Parathyroid adenoma (tissue), 2 donors: ENCODE results near the gene CCBE1.

ENCODE experiments used
- H2AFZ ChIP-seq: fragments of 300-600 bp; sonication (generic); one replicate; pipeline ENCODE4 v1.7.0; 2017; ENCODE audit warnings: antibody characterized with exemption, mild to moderate bottlenecking
- H3K27ac ChIP-seq: fragments of 300-600 bp; sonication (generic); one replicate; pipeline ENCODE4 v1.7.0; 2017
- H3K27me3 ChIP-seq: fragments of 300-600 bp; sonication (generic); one replicate; pipeline ENCODE4 v1.7.0; 2017; ENCODE audit warnings: low read length; ENCODE audit not compliant: control insufficient read depth, insufficient read depth
- H3K36me3 ChIP-seq: fragments of 300-600 bp; sonication (generic); one replicate; pipeline ENCODE4 v1.7.0; 2017; ENCODE audit warnings: low read length; ENCODE audit not compliant: control insufficient read depth, insufficient read depth
- H3K4me1 ChIP-seq: fragments of 300-600 bp; sonication (generic); one replicate; pipeline ENCODE4 v1.7.0; 2017; ENCODE audit warnings: control low read depth
- H3K4me2 ChIP-seq: fragments of 300-600 bp; sonication (generic); one replicate; pipeline ENCODE4 v1.7.0; 2017; ENCODE audit warnings: low read length
- H3K4me3 ChIP-seq: fragments of 300-600 bp; sonication (generic); one replicate; pipeline ENCODE4 v1.7.0; 2017; ENCODE audit warnings: low read depth, low read length
- H3K79me2 ChIP-seq: fragments of 300-600 bp; sonication (generic); one replicate; pipeline ENCODE4 v1.7.0; 2017; ENCODE audit warnings: control low read depth
- H3K9ac ChIP-seq: fragments of 300-600 bp; sonication (generic); one replicate; pipeline ENCODE4 v1.7.0; 2017; ENCODE audit warnings: mild to moderate bottlenecking
- H3K9me3 ChIP-seq: fragments of 300-600 bp; sonication (generic); one replicate; pipeline ENCODE4 v1.7.0; 2017; ENCODE audit warnings: low read length; ENCODE audit not compliant: control insufficient read depth
- CTCF ChIP-seq: fragments of 300-600 bp; sonication (generic); IDR thresholded peaks from one replicate; pipeline ENCODE4 v1.7.0; 2017; ENCODE audit warnings: antibody characterized with exemption, mild to moderate bottlenecking
- donor health status: primary hyperparathyroidism.

Gene CCBE1

GRCh38 chr18:59609654-59610053, 87.6 kb downstream of the CCBE1 start:
- Histone ChIP-seq H3K4me2 (no peak overlapping the region), H3K79me2 (no peaks in the 10 kb centered on the region), H3K27me3 (no peaks in the 10 kb centered on the region), H3K4me3 (no peak overlapping the region), H3K27ac (no peak overlapping the region), H2AFZ (no peak overlapping the region), H3K36me3 (no peaks in the 10 kb centered on the region), H3K9ac (no peak overlapping the region), H3K4me1 (peaks cover 19% of the 10 kb centered on the region), H3K9me3 (no peaks in the 10 kb centered on the region)
- TF ChIP-seq CTCF = no peak

GRCh38 chr18:59607471-59607870, 89.8 kb downstream of the CCBE1 start:
- Histone ChIP-seq H3K79me2 (no peaks in the 10 kb centered on the region), H3K9ac (no peak overlapping the region), H2AFZ (no peak overlapping the region), H3K27me3 (no peaks in the 10 kb centered on the region), H3K4me1 (peaks cover 19% of the 10 kb centered on the region), H3K4me2 (peak overlapping the region; percentile 64), H3K36me3 (no peaks in the 10 kb centered on the region), H3K9me3 (no peaks in the 10 kb centered on the region), H3K27ac (peak overlapping the region; percentile 79), H3K4me3 (peak overlapping the region; percentile 25)
- TF ChIP-seq CTCF = peak; percentile 3

GRCh38 chr18:59607078-59607379, 90.2 kb downstream of the CCBE1 start:
- Histone ChIP-seq H3K4me1 (peaks cover 19% of the 10 kb centered on the region), H3K9me3 (no peaks in the 10 kb centered on the region), H3K79me2 (no peaks in the 10 kb centered on the region), H3K27me3 (no peaks in the 10 kb centered on the region), H3K4me2 (peak overlapping the region; percentile 64), H3K4me3 (peak overlapping the region; percentile 25), H3K9ac (no peak overlapping the region), H3K27ac (peak overlapping the region; percentile 79), H3K36me3 (no peaks in the 10 kb centered on the region), H2AFZ (no peak overlapping the region)
- no peak for TF ChIP-seq CTCF

- no peaks in the 10 kb centered on the region for H3K79me2 ChIP-seq
- H3K9me3 ChIP-seq = no peaks in the 10 kb centered on the region
- H3K27me3 ChIP-seq = no peaks in the 10 kb centered on the region
- H3K4me2 ChIP-seq = peak overlapping the region; percentile 64
- H3K4me1 ChIP-seq = peaks cover 19% of the 10 kb centered on the region
- no peak overlapping the region for H2AFZ ChIP-seq
- H3K36me3 ChIP-seq = no peaks in the 10 kb centered on the region
- H3K27ac ChIP-seq = peak overlapping the region; percentile 79
- H3K9ac ChIP-seq = no peak overlapping the region
- peak overlapping the region; percentile 3 for H3K4me3 ChIP-seq
- TF ChIP-seq CTCF = no peak
Measured at GRCh38 chr18:59606193-59607077, 90.8 kb downstream of the CCBE1 start.
